Psoas muscle (tissue), 8 donors: ENCODE results near the gene MAGIX. TPM values are rescaled to one million over a fixed set of nuclear protein-coding genes. Genes with fewer than 3 reads are reported as not detected.

ENCODE experiments used
- ATAC-seq, 4 donors: fragments of 200-7000 bp; cut with Tn5 transposase; one replicate each; pipeline ENCODE4 v1.9.1; 2020; ENCODE audit warnings: moderate library complexity in 3 of 4, mild to moderate bottlenecking in 2 of 4
- DNase-seq, 2 donors: peaks; one replicate each; pipeline ENCODE4 v3.0.0-alpha.2; 2020
- H3K27ac ChIP-seq: fragments of 200-600 bp; one replicate; pipeline ENCODE4 v1.8.0; 2022
- H3K27me3 ChIP-seq, 3 donors: fragments of 200-600 bp in 1 of 3; one replicate each; pipeline versions ENCODE4 v1.6.1 to v1.8.0; 2013 to 2022; ENCODE audit warnings: low read length in 2 of 3, mild to moderate bottlenecking in 2 of 3, moderate library complexity in 1 of 3; ENCODE audit not compliant: insufficient read depth in 3 of 3
- H3K36me3 ChIP-seq, 2 donors: fragments of 200-600 bp in 1 of 2; one replicate each; pipeline versions ENCODE4 v1.6.1 to v1.8.0; 2013 to 2022; ENCODE audit warnings: low read depth in 1 of 2, mild to moderate bottlenecking in 1 of 2, moderate library complexity in 1 of 2; ENCODE audit not compliant: insufficient read depth in 1 of 2
- H3K4me1 ChIP-seq: fragments of 200-600 bp; one replicate; pipeline ENCODE4 v1.8.0; 2022
- H3K4me3 ChIP-seq: fragments of 200-600 bp; one replicate; pipeline ENCODE4 v1.8.0; 2022; ENCODE audit warnings: mild to moderate bottlenecking
- H3K9me3 ChIP-seq: fragments of 200-600 bp; one replicate; pipeline ENCODE4 v1.8.0; 2022
- CTCF ChIP-seq: fragments of 200-600 bp; IDR thresholded peaks from one replicate; pipeline ENCODE4 v1.8.0; 2022; ENCODE audit warnings: antibody characterized with exemption
- WGBS, 3 donors: extraction: QIAGEN DNeasy Blood & Tissue Kit; methylation state at CpG; one replicate each; pipeline versions ENCODE4 v1.1.6 to v1.1.7; 2013; 5-methylcytosine and 5-hydroxymethylcytosine counted together
- intact Hi-C, 2 donors: fragments of 100-400 bp; cut with DNase I; formaldehyde crosslinking; loops; one replicate each; pipeline versions ENCODE4 v1.11.0 to v1.14.2; 2022
- polyA plus RNA-seq, 3 donors: library from polyadenylated mRNA; stranded (reverse); fragments of 200-250 nt; gene quantifications; one replicate each; pipeline ENCODE4 v1.2.3, GENCODE V29; 2013
- total RNA-seq, 4 donors: library from RNA; stranded (reverse); fragmentation: NEBNext Ultra II Directional in 2 of 4; extraction: Animal tissue kit (Norgen Biotek cat#: 25700) in 2 of 4; gene quantifications; one replicate each; pipeline versions ENCODE4 v1.2.1 to v1.2.4, GENCODE V29; 2021 to 2023
- donor health status: healthy with polysubstance abuse.
- donor health status: DM: no; HTN: no; CAD: no; lungs with moderate emphysema.
- donor health status: Bipolar disorder and iron deficiency.
- donor health status: healthy.
- donor health status: DM: yes; HTN: yes; CAD: no.
- donor health status: DM: no; HTN: no; CAD: no.
- donor health status: DM: no; HTN: no; CAD: no.
- donor health status: DM: yes; HTN: yes; CAD: no.

MAGIX gene
- total and polyA plus RNA-seq, 7 donors: 2.9 to 8.0 (median 3.7) TPM

- Histone ChIP-seq H3K9me3 (no peaks in the 10 kb centered on the region), H3K4me1 (no peaks in the 10 kb centered on the region), H3K27me3 (peaks cover 0 to 19% (median 0%) of the 10 kb centered on the region in 3 donors), H3K27ac (no peak overlapping the region), H3K36me3 (no peaks in the 10 kb centered on the region), H3K4me3 (no peak overlapping the region)
- TF ChIP-seq CTCF: no peak
- DNase-seq (no peak), ATAC-seq (no peak)
- intact Hi-C loops: no loop called here
- 89 to 94% (median 91%) methylated on average over 5 of the region's 5 CpGs for WGBS, 3 donors
Measured at GRCh38 chrX:49208399-49208798, 45.8 kb downstream of the MAGIX start.

DNA sequence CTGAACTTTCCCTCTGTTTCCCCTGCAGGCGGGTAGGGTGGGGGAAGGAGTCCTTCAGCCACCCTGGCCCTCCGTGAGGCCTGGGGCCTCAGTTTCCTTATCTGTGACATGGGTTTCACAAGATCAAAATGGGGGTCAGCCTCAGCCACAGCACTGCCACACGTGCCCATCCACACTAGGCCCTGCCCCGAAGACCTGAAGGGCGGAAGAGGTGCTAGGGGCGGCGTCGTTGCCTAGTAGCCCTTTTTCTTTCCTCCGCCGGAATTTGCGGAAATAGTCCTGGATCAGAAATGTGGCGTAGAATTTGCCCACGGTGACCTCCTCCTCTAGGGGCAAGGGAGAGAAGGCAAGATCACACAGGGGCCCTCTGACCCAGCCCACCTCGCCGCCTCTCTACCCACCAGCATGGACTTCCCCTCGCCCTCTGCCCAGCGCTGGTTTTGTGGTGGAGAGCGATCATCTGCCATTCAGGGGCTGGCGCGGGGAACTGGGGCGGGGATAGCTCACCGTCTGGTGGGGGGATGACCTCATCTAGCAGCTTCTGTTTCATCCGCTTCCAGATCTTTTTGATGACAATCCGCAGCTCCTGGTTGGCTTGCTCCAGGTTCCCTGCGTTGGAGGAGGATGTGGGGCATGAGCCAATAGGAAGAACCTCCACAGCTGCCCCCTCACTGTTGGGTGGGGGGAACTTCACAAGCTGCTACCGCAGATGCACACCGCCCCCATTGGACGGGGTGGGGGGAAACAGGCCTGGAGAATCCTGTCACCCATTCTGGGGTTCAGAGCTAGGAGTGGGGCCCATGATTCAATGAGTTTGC, 47.1 kb downstream of the MAGIX start:
- WGBS, 3 donors: 21 to 49% (median 31%) methylated on average over 20 to 28 of the region's 28 CpGs
- DNase-seq (no peak), ATAC-seq (no peak)

DNA sequence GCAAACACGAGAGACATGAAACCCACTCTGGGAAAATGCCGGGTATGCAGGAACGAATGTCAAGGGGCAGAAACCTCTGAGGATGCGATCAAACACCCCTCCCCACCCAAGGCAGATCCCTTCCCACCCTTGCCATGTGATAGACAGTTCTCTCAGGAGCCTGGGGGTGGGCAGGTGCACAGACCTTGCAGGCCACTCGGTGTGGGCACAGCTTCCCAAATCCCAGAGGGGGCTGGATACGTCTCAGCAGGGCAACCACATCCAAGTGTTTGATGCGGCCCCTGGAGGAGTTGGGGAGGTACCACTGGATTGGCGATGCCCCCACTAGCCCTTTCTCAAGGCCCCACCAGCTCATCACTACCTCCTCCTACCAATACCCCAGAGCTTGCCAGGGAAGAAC, 47.8 kb downstream of the MAGIX start:
- TF ChIP-seq CTCF: no peak
- no peaks in the 10 kb centered on the region for H3K36me3 ChIP-seq
- intact Hi-C loops: no loop called here
- H3K27me3 ChIP-seq: peaks cover 0 to 19% (median 0%) of the 10 kb centered on the region in 3 donors
- no peaks in the 10 kb centered on the region for H3K9me3 ChIP-seq
- no peak overlapping the region for H3K4me3 ChIP-seq
- no peak overlapping the region for H3K27ac ChIP-seq
- no peaks in the 10 kb centered on the region for H3K4me1 ChIP-seq
- 53 to 70% (median 60%) methylated on average over 7 to 8 of the region's 8 CpGs for WGBS, 3 donors
- ATAC-seq (no peak), DNase-seq (no peak)

More for the DNA sequence above, 47.1 kb downstream of the MAGIX start:
- H3K4me3 ChIP-seq: no peak overlapping the region
- H3K27me3 ChIP-seq: peaks cover 0 to 19% (median 0%) of the 10 kb centered on the region in 3 donors
- intact Hi-C loops: no loop called here
- H3K4me1 ChIP-seq: no peaks in the 10 kb centered on the region
- H3K27ac ChIP-seq: no peak overlapping the region
- H3K36me3 ChIP-seq: no peaks in the 10 kb centered on the region
- TF ChIP-seq CTCF: no peak
- H3K9me3 ChIP-seq: no peaks in the 10 kb centered on the region

DNA sequence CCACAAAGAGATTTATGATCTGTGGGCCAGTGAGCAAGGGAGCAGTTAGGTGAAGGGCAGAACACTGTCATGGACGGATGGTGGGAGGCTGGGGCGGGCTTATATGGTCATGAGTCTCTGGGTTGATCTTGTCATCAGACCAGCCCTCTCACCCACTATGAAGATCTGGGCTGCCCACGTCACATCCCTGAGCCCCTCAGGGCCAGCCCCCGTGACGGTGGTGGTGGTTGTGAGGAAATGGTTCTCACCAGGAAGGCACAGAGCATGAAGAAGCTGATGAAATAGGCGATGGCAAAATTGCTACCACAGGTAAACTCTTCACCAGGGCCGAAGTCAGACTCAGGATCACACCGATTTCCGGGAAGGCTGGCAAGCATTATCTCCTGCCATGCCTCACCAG, 48.5 kb downstream of the MAGIX start:
- no peak overlapping the region for H3K4me3 ChIP-seq
- DNase-seq: no peak
- no peak overlapping the region for H3K27ac ChIP-seq
- 77 to 82% (median 81%) methylated on average over 6 to 9 of the region's 9 CpGs for WGBS, 3 donors
- TF ChIP-seq CTCF: no peak
- intact Hi-C loops: no loop called here
- no peaks in the 10 kb centered on the region for H3K4me1 ChIP-seq
- no peak for ATAC-seq
- no peaks in the 10 kb centered on the region for H3K36me3 ChIP-seq
- peaks cover 0 to 19% (median 0%) of the 10 kb centered on the region in 3 donors for H3K27me3 ChIP-seq
- H3K9me3 ChIP-seq: no peaks in the 10 kb centered on the region

GRCh38 chrX:49212209-49212608, 49.7 kb downstream of the MAGIX start:
- Histone ChIP-seq H3K4me1 (no peaks in the 10 kb centered on the region), H3K36me3 (no peaks in the 10 kb centered on the region), H3K4me3 (no peak overlapping the region), H3K9me3 (no peaks in the 10 kb centered on the region), H3K27me3 (peaks cover 0 to 13% (median 0%) of the 10 kb centered on the region in 3 donors), H3K27ac (no peak overlapping the region)
- ATAC-seq (no peak), DNase-seq (no peak)
- WGBS, 3 donors: 73 to 100% (median 84%) methylated on average over 1 to 2 of the region's 2 CpGs
- intact Hi-C loops: no loop called here
- no peak for TF ChIP-seq CTCF
